Omental fat pad (tissue), 4 donors: Measurements from ENCODE around the gene HIPK4. TPM values are rescaled to one million over a fixed set of nuclear protein-coding genes. Genes with fewer than 3 reads are reported as not detected.

ENCODE experiments used
- ATAC-seq: fragments of 150-250 bp; one replicate; pipeline ENCODE4 v1.9.1; 2016; ENCODE audit warnings: mild to moderate bottlenecking, moderate library complexity; ENCODE audit not compliant: low FRiP score
- DNase-seq: peaks from one replicate; pipeline ENCODE4 v3.0.0-alpha.2; 2019; ENCODE audit warnings: low spot score
- CTCF ChIP-seq, 3 donors: fragments of 450-650 bp; IDR thresholded peaks; one replicate each; pipeline ENCODE4 v1.5.1; 2016 to 2017; ENCODE audit warnings: antibody characterized with exemption in 3 of 3, mild to moderate bottlenecking in 3 of 3, moderate library complexity in 2 of 3
- total RNA-seq, 4 donors: library from RNA; depleted of rRNA; stranded (reverse); fragments of >200 nt; gene quantifications; one replicate each; pipeline ENCODE4 v1.1.0, GENCODE V29; 2016

The HIPK4 gene
- total RNA-seq, 4 donors from 2014 or later = 0.24 to 2.2 TPM; not detected in 2

GRCh38 chr19:40397568-40397906, 7.6 kb upstream of the HIPK4 start:
- DNase-seq = no peak
- TF ChIP-seq CTCF (IDR thresholded peaks at IDR 0.05) = no peak
- no peak for ATAC-seq

GRCh38 chr19:40396886-40397567, 7.0 kb upstream of the HIPK4 start:
- ATAC-seq (no peak), DNase-seq (no peak)
- TF ChIP-seq CTCF (IDR thresholded peaks at IDR 0.05) = no peak

GRCh38 chr19:40395956-40396355, 6.0 kb upstream of the HIPK4 start:
- DNase-seq (no peak), ATAC-seq (no peak)
- no peak for TF ChIP-seq CTCF (IDR thresholded peaks at IDR 0.05)

GRCh38 chr19:40394816-40395210, 4.8 kb upstream of the HIPK4 start:
- ATAC-seq = no peak
- DNase-seq = no peak
- TF ChIP-seq CTCF (IDR thresholded peaks at IDR 0.05) = no peak

DNA sequence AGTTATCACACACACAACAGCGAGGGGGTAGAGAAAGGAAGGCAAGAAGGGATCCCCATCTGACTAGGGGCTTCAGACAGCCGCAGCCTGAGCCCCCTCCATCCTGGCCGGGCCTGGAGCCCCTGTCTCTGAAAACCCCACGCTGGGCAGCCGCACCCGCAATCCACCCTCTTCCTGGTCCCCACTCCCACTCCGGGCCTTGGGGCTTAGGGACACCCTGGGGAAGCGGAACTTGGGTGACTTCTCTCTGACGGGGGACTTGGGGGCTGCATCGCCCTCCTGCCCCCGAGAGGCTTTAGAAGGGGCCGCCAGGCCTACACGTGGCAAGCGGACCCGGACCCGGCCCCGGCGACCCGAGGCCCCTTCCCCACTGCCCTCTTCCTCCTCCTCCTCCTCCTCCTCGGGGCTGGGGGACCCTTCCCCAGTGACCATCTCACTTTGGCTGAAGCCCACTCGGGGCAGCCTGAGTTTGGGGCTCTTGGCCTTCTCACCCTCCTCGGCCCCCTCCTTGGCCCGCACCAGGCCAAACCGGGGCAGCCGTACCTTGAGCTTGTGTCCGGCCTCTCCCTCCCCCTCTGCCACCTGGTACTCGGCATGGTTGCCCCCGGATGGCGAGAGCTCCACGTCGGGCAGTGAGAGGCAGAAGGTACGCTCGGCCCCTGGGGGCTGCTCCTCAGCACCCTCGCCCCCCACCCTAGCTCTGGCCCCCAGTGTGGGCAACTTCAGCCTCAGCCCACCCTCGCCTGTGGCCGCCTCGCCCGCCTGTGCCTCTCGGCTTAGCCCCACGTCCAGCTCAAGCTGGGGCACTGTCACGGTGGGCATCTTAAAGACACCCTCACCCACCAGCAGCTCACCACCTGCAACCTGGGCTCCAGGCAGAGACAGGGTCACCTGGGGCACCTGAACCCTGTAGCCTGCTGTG, 4.2 kb upstream of the HIPK4 start:
- ATAC-seq = no peak
- TF ChIP-seq CTCF (IDR thresholded peaks at IDR 0.05) = no peak
- DNase-seq = no peak

DNA sequence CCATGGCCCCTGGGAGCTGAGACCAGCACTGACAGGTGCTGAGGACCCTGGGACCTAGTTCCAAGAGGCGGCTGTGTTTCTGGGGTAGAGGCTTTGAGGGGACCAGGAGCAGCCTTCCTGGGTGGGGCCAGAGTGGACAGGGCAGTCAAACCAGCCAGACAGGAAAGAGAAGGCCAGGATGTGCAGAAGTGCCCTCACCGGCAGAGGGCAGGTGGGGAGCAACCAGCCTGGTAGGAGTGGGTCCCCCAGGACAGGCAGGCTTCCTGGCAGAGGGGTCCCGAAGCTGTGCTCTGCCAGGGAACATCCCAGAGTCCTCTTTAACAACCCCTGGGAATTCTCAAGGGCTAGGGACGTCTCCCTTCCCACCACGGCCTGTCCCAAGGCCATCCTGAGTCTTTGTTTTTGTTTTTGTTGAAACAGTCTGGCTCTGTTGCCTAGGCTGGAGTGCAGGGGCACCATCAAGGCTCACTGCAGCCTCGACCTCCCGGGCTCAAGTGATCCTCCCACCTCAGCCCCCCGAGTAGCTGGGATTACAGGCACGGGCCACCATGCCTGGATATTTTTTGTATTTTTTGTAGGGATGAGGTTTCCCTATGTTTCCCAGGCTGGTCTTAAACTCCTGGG, 3.0 kb upstream of the HIPK4 start:
- no peak for TF ChIP-seq CTCF (IDR thresholded peaks at IDR 0.05)
- ATAC-seq (no peak), DNase-seq (no peak)
